ENCODE measurements around the gene ENO3.
A peak's percentile ranks its signal among the peaks of the same experiment; 100 is the strongest.

ENO3 gene

GRCh38 chr17:4973256-4974114 is 22.6 kb downstream of the ENO3 start:
- no peak for DNase-seq (ENCODE audit: low read depth)

GRCh38 chr17:4974115-4974670 is 23.3 kb downstream of the ENO3 start:
- DNase-seq (ENCODE audit: low read depth) = no peak

- DNase-seq (ENCODE audit: low read depth) = no peak
Measured at GRCh38 chr17:4978726-4979125, 27.8 kb downstream of the ENO3 start.

- peak; percentile 17 for DNase-seq (ENCODE audit: low read depth)
Measured at GRCh38 chr17:4980644-4981216, 29.8 kb downstream of the ENO3 start.

GRCh38 chr17:4982305-4982704 is 31.4 kb downstream of the ENO3 start:
- DNase-seq (ENCODE audit: low read depth) = no peak

- peak; percentile 17 for DNase-seq (ENCODE audit: low read depth)
Measured at GRCh38 chr17:4986403-4986802, 35.5 kb downstream of the ENO3 start.

GRCh38 chr17:4986951-4987766 is 36.2 kb downstream of the ENO3 start, which contains the start of gene CAMTA2:
Gene CAMTA2 (minus strand): TSS chr17:4987675. CDS start chr17:4986222, 1,453 bp downstream.
- DNase-seq (ENCODE audit: low read depth) = peak; percentile 72

GRCh38 chr17:4987767-4988567 is 37.0 kb downstream of the ENO3 start:
- peak; percentile 31 for DNase-seq (ENCODE audit: low read depth)

- peak; percentile 17 for DNase-seq (ENCODE audit: low read depth)
Measured at GRCh38 chr17:4994081-4994595, 43.2 kb downstream of the ENO3 start.

GRCh38 chr17:4997302-4998026 is 46.5 kb downstream of the ENO3 start, which contains the start of the genes INCA1 and KIF1C:
Gene INCA1 (minus strand): TSS chr17:4997522. CDS start chr17:4994437, 3,085 bp downstream.
Gene KIF1C (plus strand): TSS chr17:4997950. CDS start chr17:5000247, 2,297 bp downstream.
- DNase-seq (ENCODE audit: low read depth) = peak; percentile 88

GRCh38 chr17:4998027-4998731 is 47.3 kb downstream of the ENO3 start:
- DNase-seq (ENCODE audit: low read depth) = no peak

GRCh38 chr17:4998732-4999429 is 48.0 kb downstream of the ENO3 start:
- no peak for DNase-seq (ENCODE audit: low read depth)

GRCh38 chr17:4999430-5000093 is 48.6 kb downstream of the ENO3 start:
- no peak for DNase-seq (ENCODE audit: low read depth)

- peak; percentile 42 for DNase-seq (ENCODE audit: low read depth)
Measured at GRCh38 chr17:5000237-5000639, 49.3 kb downstream of the ENO3 start.

GRCh38 chr17:5002121-5002788 is 51.3 kb downstream of the ENO3 start:
- DNase-seq (ENCODE audit: low read depth) = no peak

- no peak for DNase-seq (ENCODE audit: low read depth)
Measured at GRCh38 chr17:5003214-5003867, 52.4 kb downstream of the ENO3 start.
